Heart left ventricle (tissue), 13 donors: ENCODE data around the gene PCDHB4.

Experiments used
- POLR2A ChIP-seq, 2 donors: fragments of 450-650 bp; IDR thresholded peaks; one replicate each; pipeline ENCODE4 v1.6.1; 2017; ENCODE audit warnings: antibody characterized with exemption in 2 of 2, mild to moderate bottlenecking in 2 of 2, moderate library complexity in 2 of 2
- TF ChIP-seq, protein P1 (sequence below), 12 donors: fragments of 200-600 bp; sonication (generic) in 4 of 12; IDR thresholded peaks; one replicate each; pipeline versions ENCODE4 v1.5.0 to v1.8.0; 2018 to 2022; ENCODE audit warnings: antibody characterized with exemption in 12 of 12, mild to moderate bottlenecking in 5 of 12
- donor health status: ischemic (EF 13 %, LVEDD 7.1; RV severe dilation, severe dysfunction).
- donor health status: DM: no; HTN: yes; CAD: no.
- donor health status: DM: no; HTN: no; CAD: no.
- donor health status: ischemic (EF 25% LVEDD 6.9; RV normal size, moderate dysfunction).
- donor health status: ischemic (EF 25% LVEDD 5.7; RV mildly dilated, moderate dysfunction).
- donor health status: ischemic (EF 35%, LVEDD 5.7; RV mildly dilated, moderate dysfunction).
- donor health status: nonischemic (EF 11% LVEDD 7.7; RV severe dilation, severe dysfunction).
- donor health status: DM: yes; HTN: yes; CAD: no.
- donor health status: PGD.
- donor health status: ischemic (EF 29% LVEDD 5.4; RV normal size, mild dysfunction).
- donor health status: nonischemic (EF 23%, LVEDD 6.1; RV moderate dilation, normal function).

DNA sequence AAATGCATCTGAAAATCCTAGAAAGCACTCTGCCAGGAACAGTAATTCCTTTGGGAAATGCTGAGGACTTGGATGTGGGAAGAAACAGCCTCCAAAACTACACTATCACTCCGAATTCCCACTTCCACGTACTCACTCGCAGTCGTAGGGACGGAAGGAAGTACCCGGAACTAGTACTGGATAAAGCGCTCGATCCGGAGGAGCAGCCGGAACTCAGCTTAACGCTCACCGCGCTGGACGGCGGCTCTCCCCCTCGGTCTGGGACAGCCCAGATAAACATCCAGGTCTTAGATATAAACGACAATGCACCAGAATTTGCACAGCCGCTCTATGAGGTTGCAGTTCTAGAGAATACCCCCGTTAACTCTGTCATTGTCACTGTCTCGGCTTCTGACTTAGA, 20.6 kb upstream of the PCDHB4 start:
- TF ChIP-seq, protein P1, sequence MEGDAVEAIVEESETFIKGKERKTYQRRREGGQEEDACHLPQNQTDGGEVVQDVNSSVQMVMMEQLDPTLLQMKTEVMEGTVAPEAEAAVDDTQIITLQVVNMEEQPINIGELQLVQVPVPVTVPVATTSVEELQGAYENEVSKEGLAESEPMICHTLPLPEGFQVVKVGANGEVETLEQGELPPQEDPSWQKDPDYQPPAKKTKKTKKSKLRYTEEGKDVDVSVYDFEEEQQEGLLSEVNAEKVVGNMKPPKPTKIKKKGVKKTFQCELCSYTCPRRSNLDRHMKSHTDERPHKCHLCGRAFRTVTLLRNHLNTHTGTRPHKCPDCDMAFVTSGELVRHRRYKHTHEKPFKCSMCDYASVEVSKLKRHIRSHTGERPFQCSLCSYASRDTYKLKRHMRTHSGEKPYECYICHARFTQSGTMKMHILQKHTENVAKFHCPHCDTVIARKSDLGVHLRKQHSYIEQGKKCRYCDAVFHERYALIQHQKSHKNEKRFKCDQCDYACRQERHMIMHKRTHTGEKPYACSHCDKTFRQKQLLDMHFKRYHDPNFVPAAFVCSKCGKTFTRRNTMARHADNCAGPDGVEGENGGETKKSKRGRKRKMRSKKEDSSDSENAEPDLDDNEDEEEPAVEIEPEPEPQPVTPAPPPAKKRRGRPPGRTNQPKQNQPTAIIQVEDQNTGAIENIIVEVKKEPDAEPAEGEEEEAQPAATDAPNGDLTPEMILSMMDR (IDR thresholded peaks at IDR 0.05): no peak
- TF ChIP-seq POLR2A (IDR thresholded peaks at IDR 0.05): no peak
